HG03095 (cell line): ENCODE results near the gene CUL1.
A peak's percentile ranks its signal among the peaks of the same experiment; 100 is the strongest.
"Not testable (repeated sequence)": the region's sequence is repeated elsewhere in the genome, so short reads cannot be mapped to it uniquely, and the experiment has no call there.

ENCODE experiments used
- ATAC-seq: cut with Tn5 transposase; IDR thresholded peaks from one replicate; pipeline ENCODE4 v1.9.1; 2021; ENCODE audit warnings: moderate library complexity; ENCODE audit not compliant: unreplicated experiment

Gene CUL1

DNA sequence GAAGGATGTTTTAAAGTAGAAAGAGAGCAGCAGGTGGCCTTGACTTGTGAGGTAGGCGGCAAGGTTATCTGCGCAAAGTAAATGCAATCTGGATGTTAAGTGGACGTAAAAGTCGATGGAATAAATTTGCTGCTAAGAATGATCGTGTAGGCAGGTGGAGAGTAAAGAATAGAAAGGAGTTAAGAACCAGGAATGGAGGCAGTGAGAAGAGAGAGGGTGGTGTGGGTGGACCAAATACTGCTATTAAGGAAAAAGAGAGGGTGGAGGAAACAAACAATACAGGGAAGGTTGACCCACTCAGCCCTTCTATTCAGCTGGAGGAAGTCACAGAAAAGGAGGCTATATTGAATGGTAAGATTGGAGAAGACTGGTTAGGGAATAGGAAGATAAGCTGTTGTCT, 1.9 kb upstream of the CUL1 start:
- ATAC-seq = no peak

DNA sequence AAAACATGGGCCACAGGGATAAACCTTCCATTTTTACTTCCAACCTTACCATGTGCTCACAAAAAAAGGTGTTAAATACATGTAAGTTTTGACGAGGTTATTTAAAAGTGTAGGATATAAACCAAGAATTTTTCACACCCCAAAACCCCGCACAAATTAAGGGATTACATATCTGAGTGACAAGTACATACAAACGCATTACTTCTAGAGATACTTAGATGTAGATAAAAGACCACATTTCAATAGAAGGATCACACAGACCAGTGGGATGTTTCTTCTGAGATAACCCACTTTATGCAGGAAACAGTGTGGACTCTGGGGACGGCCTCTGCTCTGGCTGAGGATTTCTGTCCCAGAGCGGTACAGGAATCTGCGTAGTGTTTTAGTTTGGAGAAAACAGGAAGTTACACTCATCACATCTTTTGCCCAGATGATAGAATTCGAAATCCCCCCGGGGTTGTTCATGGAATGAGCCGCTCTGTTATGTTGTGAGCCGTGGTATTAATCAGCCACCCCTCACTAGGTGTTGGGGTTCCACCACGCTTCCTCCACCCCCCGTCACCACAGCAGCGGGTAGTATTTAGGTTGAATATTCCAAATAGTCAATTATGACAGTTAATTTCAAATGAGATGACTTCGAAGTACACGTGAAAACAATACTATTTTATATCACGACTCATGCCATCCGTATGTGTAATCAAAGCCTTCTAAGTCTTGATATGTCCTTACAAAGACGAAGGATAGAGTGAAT, 1.3 kb upstream of the CUL1 start:
- ATAC-seq = no peak

GRCh38 chr7:148698007-148698396, 701 bp upstream of the CUL1 start:
- ATAC-seq = peak; percentile 6

- ATAC-seq = peak; percentile 32
These were observed 500 bp downstream of the CUL1 start for GRCh38 chr7:148699024-148699781.

- peak; percentile 30 for ATAC-seq
These were observed 1.3 kb downstream of the CUL1 start for GRCh38 chr7:148699782-148700629.

DNA sequence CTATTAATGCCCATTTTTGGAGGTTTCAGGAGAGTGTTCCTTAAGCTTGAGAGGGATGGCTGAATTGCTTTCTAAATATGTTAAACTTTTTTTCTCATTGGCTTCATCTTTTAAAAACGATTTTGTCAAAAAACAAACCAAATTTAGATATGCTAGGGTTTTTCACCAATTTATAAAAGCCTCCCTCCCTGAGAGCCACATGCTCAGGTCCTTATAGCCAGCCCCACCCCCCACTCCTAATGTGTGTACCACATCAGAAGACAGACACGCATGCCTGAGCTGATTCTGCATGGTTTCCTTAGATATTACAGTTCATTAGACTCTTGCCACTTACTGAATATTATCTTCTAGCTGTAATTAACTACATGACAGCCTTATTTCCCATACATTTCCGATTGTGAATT, 2.0 kb downstream of the CUL1 start:
- no peak for ATAC-seq

DNA sequence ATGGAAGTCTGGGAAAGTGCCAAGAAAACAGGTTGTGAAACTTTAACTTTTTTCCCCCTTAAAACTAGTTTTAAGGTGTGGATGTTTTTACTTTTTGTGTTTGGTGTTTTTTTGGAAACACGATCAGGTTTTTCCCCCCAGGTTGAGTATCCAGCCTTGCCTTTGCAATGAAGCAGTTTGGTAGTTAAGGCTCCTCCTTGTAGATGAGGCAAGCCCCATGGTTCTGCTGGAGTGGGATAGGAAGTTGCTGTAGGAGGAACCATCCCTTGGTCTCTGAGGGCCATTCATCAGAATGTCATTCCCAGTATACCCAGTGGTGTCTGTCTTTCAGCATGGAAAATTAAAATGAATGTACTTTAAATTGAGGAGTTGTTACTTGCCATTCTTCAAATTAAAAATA, 2.7 kb downstream of the CUL1 start:
- no peak for ATAC-seq

GRCh38 chr7:148702876-148703670, 4.4 kb downstream of the CUL1 start:
- no peak for ATAC-seq

DNA sequence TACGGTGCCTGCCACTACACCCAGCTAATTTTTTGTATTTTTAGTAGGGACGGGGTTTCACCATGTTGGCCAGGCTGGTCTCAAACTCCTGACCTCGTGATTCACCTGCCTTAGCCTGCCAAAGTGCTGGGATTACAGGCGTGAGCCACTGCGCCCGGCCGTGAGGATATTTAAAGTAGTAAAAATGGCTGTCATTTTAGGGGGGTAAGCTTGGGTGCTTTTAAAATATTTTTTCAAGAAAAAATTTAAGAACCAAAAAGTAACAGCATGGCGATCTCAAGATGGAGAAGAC, 4.9 kb downstream of the CUL1 start:
- ATAC-seq = not testable (repeated sequence)

DNA sequence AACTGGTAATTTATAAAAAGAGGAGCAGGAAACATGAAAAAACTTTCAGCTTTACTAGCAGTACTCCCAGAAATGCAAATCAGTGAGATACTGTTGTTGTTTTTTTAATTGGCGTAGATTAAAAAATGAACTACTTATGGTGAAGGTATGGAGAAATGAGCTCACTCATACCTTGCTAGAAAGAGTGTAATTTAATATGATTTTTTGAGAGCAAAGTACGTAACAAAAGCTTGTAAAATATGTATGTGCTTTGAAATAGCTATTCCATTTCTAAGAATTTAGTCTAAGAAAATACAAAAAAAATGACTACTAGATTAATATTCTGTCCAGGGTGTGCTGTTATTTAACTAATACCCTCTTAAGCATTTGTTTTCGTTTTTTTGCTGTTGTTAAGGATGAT, 5.5 kb downstream of the CUL1 start:
- ATAC-seq = no peak

DNA sequence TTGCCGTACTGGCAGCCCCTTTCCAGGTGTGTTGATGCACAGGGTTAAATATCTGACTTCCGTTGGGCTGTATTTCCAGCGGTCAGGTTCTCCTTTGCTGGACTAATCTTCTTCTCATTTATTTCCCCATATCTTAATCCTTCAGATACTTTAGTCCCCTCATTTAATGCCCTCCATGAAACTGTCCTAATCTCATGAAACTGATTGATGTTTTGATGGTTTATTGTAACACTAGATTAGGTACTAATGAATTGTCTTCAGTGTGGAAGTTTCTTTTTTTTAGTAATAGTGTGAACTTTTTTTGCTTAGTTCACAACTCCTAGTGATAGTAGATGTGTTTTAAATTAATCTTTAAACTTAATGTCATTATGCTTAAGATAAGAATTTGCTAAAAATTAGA, 6.3 kb downstream of the CUL1 start:
- ATAC-seq = no peak

DNA sequence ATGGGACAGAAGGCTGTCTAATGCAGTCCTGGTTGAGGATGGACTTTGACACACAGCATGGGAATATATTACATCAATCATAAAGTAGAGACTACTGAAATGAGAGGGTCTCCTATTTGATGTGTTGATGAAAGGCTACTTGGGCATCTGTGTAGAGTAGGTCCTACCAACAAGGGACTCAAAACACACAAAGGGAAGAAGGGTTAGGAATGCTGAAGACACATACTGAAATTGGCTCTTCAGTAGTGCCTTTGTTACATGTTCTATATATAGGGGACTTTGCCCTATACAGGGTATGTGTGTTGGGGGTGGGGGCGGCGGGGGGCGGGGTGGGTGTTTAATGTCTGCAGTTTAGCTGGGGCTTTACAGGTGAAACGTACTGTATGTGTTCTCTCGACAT, 7.7 kb downstream of the CUL1 start:
- no peak for ATAC-seq

GRCh38 chr7:148708026-148708885, 9.6 kb downstream of the CUL1 start:
- ATAC-seq = no peak

GRCh38 chr7:148709014-148709413, 10.3 kb downstream of the CUL1 start:
- no peak for ATAC-seq

DNA sequence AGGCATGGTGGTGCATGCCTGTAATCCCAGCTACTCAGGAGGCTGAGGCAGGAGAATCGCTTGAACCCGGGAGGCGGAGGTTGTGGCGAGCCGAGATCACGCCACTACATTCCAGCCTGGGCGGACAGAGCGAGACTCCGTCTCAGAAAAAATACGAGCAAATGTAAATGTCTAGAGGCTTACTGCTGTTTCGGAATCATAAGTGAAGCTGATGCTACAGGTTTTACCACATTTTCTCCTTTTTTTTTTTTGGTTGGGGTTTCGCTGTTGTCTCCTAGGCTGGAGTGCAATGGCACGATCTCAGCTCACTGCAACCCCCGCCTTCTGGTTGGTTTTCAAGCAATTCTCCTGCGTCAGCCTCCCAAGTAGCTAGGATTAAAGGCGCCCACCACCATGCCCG, 11.7 kb downstream of the CUL1 start:
- not testable (repeated sequence) for ATAC-seq

GRCh38 chr7:148711191-148712102, 12.7 kb downstream of the CUL1 start:
- ATAC-seq = no peak

GRCh38 chr7:148712678-148713329, 14.1 kb downstream of the CUL1 start:
- peak; percentile 47 for ATAC-seq

- no peak for ATAC-seq
These were observed 15.8 kb downstream of the CUL1 start for GRCh38 chr7:148714498-148714897.
